Measurements from ENCODE around the gene TTBK1.
"Not testable (repeated sequence)": the region's sequence is repeated elsewhere in the genome, so short reads cannot be mapped to it uniquely, and the experiment has no call there.

DNA sequence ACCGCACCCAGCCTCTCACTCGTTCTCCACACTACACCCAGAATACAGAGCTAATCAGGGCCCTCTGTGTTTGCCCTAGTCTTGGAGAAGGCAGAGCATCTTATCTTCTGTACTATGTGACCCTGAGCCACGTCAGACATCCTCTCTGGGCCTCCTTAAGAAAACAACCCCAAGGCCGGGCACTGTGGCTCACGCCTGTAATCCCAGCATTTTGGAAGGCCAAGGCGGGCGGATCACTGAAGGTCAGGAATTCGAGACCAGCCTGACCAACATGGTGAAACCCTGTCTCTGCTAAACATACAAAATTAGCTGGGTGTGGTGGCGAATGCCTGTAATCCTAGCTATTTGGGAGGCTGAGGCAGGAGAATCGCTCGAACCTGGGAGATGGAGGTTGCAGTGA lies 59.7 kb downstream of the TTBK1 start:
- TF ChIP-seq CTCF (conservative IDR thresholded peaks at IDR 0.05); ZFX (IDR thresholded peaks at IDR 0.05): not testable (repeated sequence)
